ENCODE data around the gene MYADML2.
"Not testable (repeated sequence)": the region's sequence is repeated elsewhere in the genome, so short reads cannot be mapped to it uniquely, and the experiment has no call there.

Gene MYADML2

DNA sequence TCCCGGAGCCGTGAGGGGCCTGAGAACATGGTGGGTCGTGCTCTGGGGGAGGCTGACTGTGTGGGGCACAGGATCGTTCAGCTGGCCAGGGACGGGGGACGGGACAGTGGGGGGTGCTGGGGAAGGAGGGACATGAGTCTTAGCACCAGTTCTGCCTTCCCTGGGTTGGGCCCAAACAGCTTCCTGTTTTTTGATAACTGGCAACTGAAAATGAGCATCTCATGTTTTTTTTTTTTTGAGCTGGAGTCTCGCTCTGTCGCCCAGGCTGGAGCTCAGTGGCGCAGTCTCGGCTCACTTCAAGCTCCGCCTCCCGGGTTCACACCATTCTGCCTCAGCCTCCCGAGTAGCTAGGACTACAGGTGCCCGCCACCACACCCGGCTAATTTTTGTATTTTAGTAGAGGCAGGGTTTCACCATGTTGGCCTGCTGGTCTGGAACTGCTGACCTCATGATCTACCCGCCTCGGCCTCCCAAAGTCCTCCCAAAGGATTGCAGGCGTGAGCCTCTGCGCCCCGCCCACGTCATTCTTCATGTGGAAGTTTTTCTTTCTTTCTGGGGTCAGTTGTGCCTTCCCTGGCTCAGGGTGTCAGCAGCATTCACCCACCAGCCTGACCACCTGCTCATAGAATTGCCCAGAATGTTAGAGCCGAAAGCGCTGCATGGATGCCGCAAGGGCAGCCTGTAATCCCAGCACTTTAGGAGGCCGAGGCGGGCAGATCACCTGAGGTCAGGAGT, 36.8 kb upstream of the MYADML2 start:
- H3K36me3 ChIP-seq (ENCODE audit: control insufficient read depth in 4 of 4, insufficient read depth in 4 of 4, low read length in 3 of 4), result peaks cover 2 to 36% (median 21%) of the 10 kb centered on the region in 4 experiments
- POLR2A ChIA-PET, result interaction anchor here (0.9 kb wide), 1 partner anchor 8 kb away, joined by 3 read pairs; no protein-coding TSS in a partner anchor
- H3K4me3 ChIP-seq (ENCODE audit: control insufficient read depth in 1 of 7, extremely low read depth in 1 of 7, insufficient read depth in 4 of 7, low read depth in 2 of 7, low read length in 6 of 7), result no peak overlapping the region
- CTCF ChIA-PET, result interaction anchor here (1.4 to 1.8 kb wide), 2 partner anchors 25 to 37 kb away, joined by 4 read pairs; no protein-coding TSS in a partner anchor
- peaks cover 0 to 3% (median 0%) of the 10 kb centered on the region in 5 experiments for H3K27me3 ChIP-seq (replicated peaks in 2 of 5; ENCODE audit: control insufficient read depth in 4 of 5, insufficient read depth in 5 of 5, low read length in 4 of 5)
- peak in 2 of 3 donors; percentile 51 to 53 for DNase-seq
- H3K27ac ChIP-seq (ENCODE audit: insufficient read depth in 1 of 2, low read depth in 1 of 2, low read length in 2 of 2, poor library complexity in 1 of 2, severe bottlenecking in 2 of 2), result no peak overlapping the region
- 93% methylated on average over 19 of the region's 26 CpGs for WGBS (ENCODE audit: insufficient coverage)
- H3K9me3 ChIP-seq (ENCODE audit: control extremely low read depth in 1 of 5, control insufficient read depth in 4 of 5, insufficient read depth in 2 of 5, low read depth in 1 of 5, low read length in 4 of 5), result no peaks in the 10 kb centered on the region
- H3K4me1 ChIP-seq (ENCODE audit: control extremely low read depth in 1 of 4, control insufficient read depth in 4 of 4, insufficient read depth in 4 of 4, low read length in 3 of 4), result peaks cover 10 to 38% (median 24%) of the 10 kb centered on the region in 4 experiments

DNA sequence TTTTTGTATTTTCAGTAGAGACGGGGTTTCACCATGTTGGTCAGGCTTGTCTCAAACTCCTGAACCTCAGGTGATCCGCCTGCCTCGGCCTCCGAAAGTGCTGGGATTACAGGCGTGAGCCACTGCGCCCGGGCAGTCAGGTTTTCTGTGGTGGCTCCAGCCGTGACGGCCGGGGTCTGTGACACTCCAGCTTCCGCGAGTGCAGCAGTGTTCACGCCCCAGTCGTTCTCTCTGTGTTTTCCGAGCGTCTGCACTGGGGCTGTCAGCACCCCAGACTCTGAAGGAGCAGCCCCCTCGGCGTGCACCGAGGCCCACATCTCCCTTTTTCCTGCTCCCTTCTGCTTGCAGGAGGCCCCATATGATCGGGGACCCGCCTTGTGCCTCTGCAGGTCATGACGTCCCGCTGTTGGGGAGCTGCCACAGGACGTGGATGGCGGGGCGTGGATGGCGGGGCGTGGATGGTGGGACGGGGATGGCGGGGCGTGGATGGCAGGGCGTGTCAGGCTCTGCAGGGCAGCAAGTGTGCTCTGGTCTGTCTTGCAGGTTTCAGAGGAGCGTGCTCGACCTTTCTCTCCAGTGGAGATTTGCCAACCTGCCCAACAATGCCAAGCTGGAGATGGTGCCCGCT, 36.1 kb upstream of the MYADML2 start:
- DNase-seq, result no peak
- Histone ChIP-seq H3K9me3 (ENCODE audit: control extremely low read depth in 1 of 5, control insufficient read depth in 4 of 5, insufficient read depth in 2 of 5, low read depth in 1 of 5, low read length in 4 of 5) (no peaks in the 10 kb centered on the region), H3K27ac (ENCODE audit: insufficient read depth in 1 of 2, low read depth in 1 of 2, low read length in 2 of 2, poor library complexity in 1 of 2, severe bottlenecking in 2 of 2) (no peak overlapping the region), H3K27me3 (replicated peaks in 2 of 5; ENCODE audit: control insufficient read depth in 4 of 5, insufficient read depth in 5 of 5, low read length in 4 of 5) (peaks cover 0 to 3% (median 0%) of the 10 kb centered on the region in 5 experiments), H3K4me3 (ENCODE audit: control insufficient read depth in 1 of 7, extremely low read depth in 1 of 7, insufficient read depth in 4 of 7, low read depth in 2 of 7, low read length in 6 of 7) (no peak overlapping the region), H3K36me3 (ENCODE audit: control insufficient read depth in 4 of 4, insufficient read depth in 4 of 4, low read length in 3 of 4) (peaks cover 2 to 32% (median 19%) of the 10 kb centered on the region in 4 experiments), H3K4me1 (ENCODE audit: control extremely low read depth in 1 of 4, control insufficient read depth in 4 of 4, insufficient read depth in 4 of 4, low read length in 3 of 4) (peaks cover 10 to 43% (median 29%) of the 10 kb centered on the region in 4 experiments)
- CTCF ChIA-PET, result interaction anchor here (1.4 to 1.8 kb wide), 2 partner anchors 24 to 37 kb away, joined by 4 read pairs; no protein-coding TSS in a partner anchor
- POLR2A ChIA-PET, result interaction anchor here (0.9 kb wide), 1 partner anchor 8 kb away, joined by 3 read pairs; no protein-coding TSS in a partner anchor
- WGBS (ENCODE audit: insufficient coverage), result 97% methylated on average over 31 of the region's 35 CpGs

DNA sequence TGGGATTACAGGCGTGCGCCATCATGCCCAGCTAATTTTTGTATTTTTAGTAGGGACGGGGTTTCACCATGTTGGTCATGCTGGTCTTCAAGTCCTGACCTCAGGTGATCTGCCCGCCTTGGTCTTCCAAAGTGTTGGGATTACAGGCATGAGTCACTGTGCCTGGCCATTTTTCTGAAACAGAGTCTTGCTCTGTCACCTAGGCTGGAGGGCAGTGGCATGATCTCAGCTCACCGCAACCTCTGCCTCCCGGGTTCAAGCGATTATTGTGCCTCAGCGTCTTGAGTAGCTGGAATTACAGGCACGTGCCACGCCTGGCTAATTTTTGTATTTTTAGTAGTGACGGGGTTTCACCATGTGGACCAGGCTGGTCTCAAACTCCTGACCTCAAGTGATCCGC, 34.5 kb upstream of the MYADML2 start:
- CTCF ChIA-PET, result interaction anchor here (1.3 kb wide), 1 partner anchor 40 kb away, joined by 6 read pairs; no protein-coding TSS in a partner anchor
- H3K4me1 ChIP-seq (ENCODE audit: control extremely low read depth in 1 of 4, control insufficient read depth in 4 of 4, insufficient read depth in 4 of 4, low read length in 3 of 4), result peaks cover 10 to 53% (median 39%) of the 10 kb centered on the region in 4 experiments
- H3K9me3 ChIP-seq (ENCODE audit: control extremely low read depth in 1 of 5, control insufficient read depth in 4 of 5, insufficient read depth in 2 of 5, low read depth in 1 of 5, low read length in 4 of 5); H3K27ac ChIP-seq (ENCODE audit: insufficient read depth in 1 of 2, low read depth in 1 of 2, low read length in 2 of 2, poor library complexity in 1 of 2, severe bottlenecking in 2 of 2); H3K4me3 ChIP-seq (ENCODE audit: control insufficient read depth in 1 of 7, extremely low read depth in 1 of 7, insufficient read depth in 4 of 7, low read depth in 2 of 7, low read length in 6 of 7); H3K27me3 ChIP-seq (replicated peaks in 2 of 5; ENCODE audit: control insufficient read depth in 4 of 5, insufficient read depth in 5 of 5, low read length in 4 of 5); DNase-seq; POLR2A ChIA-PET: not testable (repeated sequence)
- 94% methylated on average over 8 of the region's 12 CpGs for WGBS (ENCODE audit: insufficient coverage)
- peaks cover 2 to 30% (median 18%) of the 10 kb centered on the region in 4 experiments for H3K36me3 ChIP-seq (ENCODE audit: control insufficient read depth in 4 of 4, insufficient read depth in 4 of 4, low read length in 3 of 4)

DNA sequence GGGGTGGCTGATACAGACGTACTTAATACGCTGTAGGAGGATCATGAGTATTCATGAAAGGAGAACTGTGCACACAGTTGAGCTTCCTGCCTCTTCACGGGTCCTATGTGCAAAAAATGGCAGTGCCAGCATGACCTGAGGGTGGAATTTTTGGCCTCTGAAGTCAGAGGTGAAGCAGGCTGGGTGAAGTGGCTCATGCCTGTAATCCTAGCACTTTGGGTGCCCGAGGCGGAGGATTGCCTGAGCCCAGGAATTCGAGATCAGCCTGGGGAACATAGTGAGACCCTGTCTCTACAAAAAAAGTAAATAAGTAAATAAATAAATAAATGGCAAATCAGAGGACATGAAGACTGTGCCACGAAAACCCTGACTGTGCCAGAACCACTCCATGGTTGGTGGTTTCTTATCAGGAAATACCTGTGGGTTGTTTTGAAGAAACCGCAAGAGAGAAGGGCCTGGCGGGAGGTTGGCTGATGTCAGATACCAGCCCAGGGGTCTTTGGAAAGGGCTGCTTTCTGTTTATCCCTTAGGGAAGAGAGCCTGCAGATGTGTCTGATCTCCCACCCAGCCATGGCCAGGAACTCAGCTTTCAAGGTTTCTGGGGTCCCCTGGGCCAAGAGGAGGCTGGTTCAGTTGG, 33.8 kb upstream of the MYADML2 start:
- peak; percentile 64 to 82 (median 78) for DNase-seq
- CTCF ChIA-PET, result interaction anchor here (0.6 to 1.4 kb wide), 4 partner anchors 13 to 40 kb away, joined by 3 to 6 read pairs (median 4); no protein-coding TSS in a partner anchor
- H3K36me3 ChIP-seq (ENCODE audit: control insufficient read depth in 4 of 4, insufficient read depth in 4 of 4, low read length in 3 of 4), result peaks cover 2 to 24% (median 17%) of the 10 kb centered on the region in 4 experiments
- peak overlapping the region in 2 of 7 experiments; percentile 32 to 38 for H3K4me3 ChIP-seq (ENCODE audit: control insufficient read depth in 1 of 7, extremely low read depth in 1 of 7, insufficient read depth in 4 of 7, low read depth in 2 of 7, low read length in 6 of 7)
- no peaks in the 10 kb centered on the region for H3K9me3 ChIP-seq (ENCODE audit: control extremely low read depth in 1 of 5, control insufficient read depth in 4 of 5, insufficient read depth in 2 of 5, low read depth in 1 of 5, low read length in 4 of 5)
- peaks cover 10 to 57% (median 41%) of the 10 kb centered on the region in 4 experiments for H3K4me1 ChIP-seq (ENCODE audit: control extremely low read depth in 1 of 4, control insufficient read depth in 4 of 4, insufficient read depth in 4 of 4, low read length in 3 of 4)
- WGBS (ENCODE audit: insufficient coverage), result 25% methylated on average over 5 of the region's 9 CpGs
- POLR2A ChIA-PET, result no interaction called here
- H3K27ac ChIP-seq (ENCODE audit: insufficient read depth in 1 of 2, low read depth in 1 of 2, low read length in 2 of 2, poor library complexity in 1 of 2, severe bottlenecking in 2 of 2), result no peak overlapping the region
- H3K27me3 ChIP-seq (replicated peaks in 2 of 5; ENCODE audit: control insufficient read depth in 4 of 5, insufficient read depth in 5 of 5, low read length in 4 of 5), result peaks cover 0 to 3% (median 0%) of the 10 kb centered on the region in 5 experiments

DNA sequence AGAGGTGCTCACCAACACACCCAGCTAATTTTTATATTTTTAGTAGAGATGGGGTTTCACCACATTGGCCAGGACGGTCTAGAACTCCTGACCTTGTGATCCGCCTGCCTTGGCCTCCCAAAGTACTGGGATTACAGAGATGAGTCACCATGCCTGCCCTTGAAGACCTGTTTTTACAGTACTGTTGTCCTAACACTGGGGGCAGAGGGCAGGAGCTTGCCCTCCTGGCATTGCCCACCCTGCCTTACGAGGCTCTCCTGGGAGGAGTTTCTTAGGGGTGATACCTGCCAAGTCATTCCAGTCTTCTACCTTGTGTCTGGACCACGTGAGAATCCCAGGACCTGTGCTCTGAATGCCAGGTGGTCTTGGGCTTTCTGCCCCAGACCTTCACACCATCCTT, 33.1 kb upstream of the MYADML2 start:
- Histone ChIP-seq H3K27ac (ENCODE audit: insufficient read depth in 1 of 2, low read depth in 1 of 2, low read length in 2 of 2, poor library complexity in 1 of 2, severe bottlenecking in 2 of 2) (no peak overlapping the region), H3K36me3 (ENCODE audit: control insufficient read depth in 4 of 4, insufficient read depth in 4 of 4, low read length in 3 of 4) (peaks cover 2 to 17% (median 13%) of the 10 kb centered on the region in 4 experiments), H3K9me3 (ENCODE audit: control extremely low read depth in 1 of 5, control insufficient read depth in 4 of 5, insufficient read depth in 2 of 5, low read depth in 1 of 5, low read length in 4 of 5) (peaks cover 0 to under 1% (median 0%) of the 10 kb centered on the region in 5 experiments), H3K27me3 (replicated peaks in 2 of 5; ENCODE audit: control insufficient read depth in 4 of 5, insufficient read depth in 5 of 5, low read length in 4 of 5) (peaks cover 0 to 3% (median 0%) of the 10 kb centered on the region in 5 experiments), H3K4me3 (ENCODE audit: control insufficient read depth in 1 of 7, extremely low read depth in 1 of 7, insufficient read depth in 4 of 7, low read depth in 2 of 7, low read length in 6 of 7) (peak overlapping the region in 2 of 7 experiments; percentile 9 to 30), H3K4me1 (ENCODE audit: control extremely low read depth in 1 of 4, control insufficient read depth in 4 of 4, insufficient read depth in 4 of 4, low read length in 3 of 4) (peaks cover 10 to 57% (median 41%) of the 10 kb centered on the region in 4 experiments)
- CTCF ChIA-PET, result interaction anchor here (0.6 to 1.9 kb wide), 5 partner anchors 9 to 41 kb away, joined by 3 to 7 read pairs (median 4); no protein-coding TSS in a partner anchor
- WGBS (ENCODE audit: insufficient coverage), result 98% methylated on average over 4 of the region's 4 CpGs
- DNase-seq, result no peak
- POLR2A ChIA-PET, result no interaction called here

DNA sequence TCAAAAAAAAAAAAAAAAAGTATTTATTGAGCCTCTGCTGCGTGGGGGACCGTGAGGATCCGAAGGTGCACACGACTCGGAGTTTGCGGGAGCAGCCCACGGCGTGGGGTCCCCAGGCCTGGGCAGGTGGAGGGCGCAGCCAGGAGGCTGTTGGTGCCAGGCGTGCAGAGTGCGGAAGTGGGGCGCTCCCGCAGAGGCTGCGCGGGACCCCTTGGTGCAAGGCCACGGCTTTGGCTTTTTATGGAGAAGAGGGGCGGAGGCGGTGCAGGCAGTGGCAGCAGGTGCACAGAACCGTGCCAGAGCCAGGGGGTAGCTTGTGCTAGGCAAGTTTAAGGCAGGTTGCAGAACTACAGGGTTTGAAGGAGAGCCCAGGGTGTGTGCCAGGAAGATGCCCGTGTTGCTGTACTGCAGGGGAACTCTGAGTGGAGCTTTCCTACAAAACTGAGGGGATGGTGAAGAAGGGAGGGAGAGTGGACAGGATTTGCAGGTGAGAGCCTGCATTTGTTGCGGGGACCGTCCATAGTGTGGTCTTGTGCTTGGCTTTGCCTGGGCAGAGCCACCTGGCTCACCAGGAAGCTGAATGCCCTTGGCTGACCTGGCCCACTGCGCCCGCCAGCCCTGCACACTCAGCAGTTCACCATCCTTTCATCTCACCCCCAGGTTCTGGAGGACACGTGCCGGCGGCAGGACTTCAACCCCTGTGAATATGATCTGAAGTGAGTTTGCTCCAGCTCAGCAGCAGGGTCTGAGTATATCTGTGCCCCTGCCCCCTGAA, 31.7 kb upstream of the MYADML2 start:
- no peak for DNase-seq
- H3K9me3 ChIP-seq (ENCODE audit: control extremely low read depth in 1 of 5, control insufficient read depth in 4 of 5, insufficient read depth in 2 of 5, low read depth in 1 of 5, low read length in 4 of 5), result peaks cover 0 to 4% (median 0%) of the 10 kb centered on the region in 5 experiments
- ChIA-PET POLR2A (no interaction called here), CTCF (interaction anchor here (0.7 to 2.2 kb wide), 9 partner anchors 10 to 112 kb away, joined by 3 to 13 read pairs (median 3); partner anchors contain the start of genes CENPX, LRRC45 and NOTUM)
- peak overlapping the region in 2 of 7 experiments; percentile 77 to 86 for H3K4me3 ChIP-seq (ENCODE audit: control insufficient read depth in 1 of 7, extremely low read depth in 1 of 7, insufficient read depth in 4 of 7, low read depth in 2 of 7, low read length in 6 of 7)
- peaks cover 0 to 9% (median 3%) of the 10 kb centered on the region in 4 experiments for H3K36me3 ChIP-seq (ENCODE audit: control insufficient read depth in 4 of 4, insufficient read depth in 4 of 4, low read length in 3 of 4)
- peaks cover 0 to 3% (median 0%) of the 10 kb centered on the region in 5 experiments for H3K27me3 ChIP-seq (replicated peaks in 2 of 5; ENCODE audit: control insufficient read depth in 4 of 5, insufficient read depth in 5 of 5, low read length in 4 of 5)
- WGBS (ENCODE audit: insufficient coverage), result 94% methylated on average over 23 of the region's 27 CpGs
- no peak overlapping the region for H3K27ac ChIP-seq (ENCODE audit: insufficient read depth in 1 of 2, low read depth in 1 of 2, low read length in 2 of 2, poor library complexity in 1 of 2, severe bottlenecking in 2 of 2)
- H3K4me1 ChIP-seq (ENCODE audit: control extremely low read depth in 1 of 4, control insufficient read depth in 4 of 4, insufficient read depth in 4 of 4, low read length in 3 of 4), result peaks cover 10 to 53% (median 39%) of the 10 kb centered on the region in 4 experiments

Data from common myeloid progenitor, CD34-positive (primary cell).